Endothelial cell of umbilical vein (primary cell): Measurements from ENCODE around the gene COL19A1. TPM values are rescaled to one million over a fixed set of nuclear protein-coding genes. Genes with fewer than 3 reads are reported as not detected.

ENCODE experiments used
- BruUV-seq: library from RNA; stranded (reverse); fragments of 400-500 nt; replicated peaks from 2 replicates; lab custom pipeline; 2021; lab: Mats Ljungman, UMichigan
- CTCF ChIA-PET: fragments of 300-600, 350-600 bp; sonication (Branson Sonifier 250); formaldehyde crosslinking; loops from one replicate; lab custom pipeline; 2021; ENCODE audit warnings: antibody characterized with exemption, inconsistent platforms; lab: Charles Lee
- POLR2A ChIA-PET: fragments of 300-600, 350-600 bp; sonication (Branson Sonifier 250); formaldehyde crosslinking; loops from one replicate; lab custom pipeline; 2021; ENCODE audit warnings: antibody characterized with exemption, inconsistent platforms; lab: Charles Lee
- DNase-seq: peaks from one replicate; pipeline ENCODE4 v3.0.0-alpha.2; 2011; ENCODE audit warnings: low read depth, low spot score
- FAIRE-seq: peaks from 2 replicates; lab custom pipeline; 2011; peaks lifted over from hg19 to GRCh38; lab: Jason Lieb, UNC
- H2AFZ ChIP-seq: 2 replicates; pipeline ENCODE4 v1.6.0; 2012; ENCODE audit warnings: low read depth, low read length, control low read depth, inconsistent platforms
- H3K27ac ChIP-seq: 2 replicates; pipeline ENCODE4 v1.5.1; 2011; ENCODE audit warnings: low read depth, mild to moderate bottlenecking, control low read depth, low read length, moderate library complexity; ENCODE audit not compliant: insufficient read depth
- H3K27me3 ChIP-seq, 2 experiments: 2 replicates each; pipeline versions ENCODE4 v1.6.0 to v1.6.1; 2011; ENCODE audit warnings: low read length in 2 of 2, mixed read lengths in 1 of 2; ENCODE audit not compliant: control insufficient read depth in 2 of 2, insufficient read depth in 2 of 2
- H3K36me3 ChIP-seq, 2 experiments: 2 replicates in 1 of 2; 3 replicates in 1 of 2; pipeline ENCODE4 v1.5.1; 2011; ENCODE audit warnings: low read length in 2 of 2, mild to moderate bottlenecking in 1 of 2, moderate library complexity in 1 of 2; ENCODE audit not compliant: control insufficient read depth in 2 of 2, insufficient read depth in 2 of 2; ENCODE audit errors: extremely low read depth in 1 of 2
- H3K4me1 ChIP-seq: 3 replicates; pipeline ENCODE4 v1.5.1; 2011; ENCODE audit warnings: mild to moderate bottlenecking, low read length; ENCODE audit not compliant: control insufficient read depth, insufficient read depth; ENCODE audit errors: extremely low read depth
- H3K4me2 ChIP-seq: 2 replicates; pipeline ENCODE4 v1.6.1; 2011; ENCODE audit warnings: low read length, control low read depth, mixed read lengths; ENCODE audit not compliant: insufficient read depth
- H3K4me3 ChIP-seq, 3 experiments: fragments of 200-600 bp in 1 of 3; sonication (generic), shearing (Covaris generic) in 1 of 3; replicated peaks in 1 of 3; 2 replicates each; pipeline ENCODE4 v1.5.1; 2011 to 2016; ENCODE audit warnings: control low read depth in 3 of 3, low read length in 3 of 3, mild to moderate bottlenecking in 2 of 3, inconsistent platforms in 1 of 3, low read depth in 1 of 3, moderate library complexity in 1 of 3; ENCODE audit not compliant: insufficient read depth in 1 of 3
- H3K79me2 ChIP-seq: 2 replicates; pipeline ENCODE4 v1.6.0; 2012; ENCODE audit warnings: low read length, inconsistent platforms; ENCODE audit not compliant: control insufficient read depth, insufficient read depth
- H3K9ac ChIP-seq: replicated peaks from 2 replicates; pipeline ENCODE3; 2011; ENCODE audit warnings: low read length, control low read depth; ENCODE audit not compliant: insufficient read depth; ENCODE audit errors: extremely low read depth
- H3K9me1 ChIP-seq: replicated peaks from 3 replicates; pipeline ENCODE4 v1.6.0; 2011; ENCODE audit warnings: mild to moderate bottlenecking, low read length; ENCODE audit not compliant: control insufficient read depth, insufficient read depth; ENCODE audit errors: extremely low read depth
- H3K9me3 ChIP-seq: replicated peaks from 2 replicates; pipeline ENCODE4 v1.5.1; 2012; ENCODE audit warnings: low read length, inconsistent platforms; ENCODE audit not compliant: control insufficient read depth, insufficient read depth
- H4K20me1 ChIP-seq: replicated peaks from 2 replicates; pipeline ENCODE3; 2011; ENCODE audit warnings: mild to moderate bottlenecking, low read length; ENCODE audit not compliant: control insufficient read depth, insufficient read depth; ENCODE audit errors: extremely low read depth
- EZH2 ChIP-seq: IDR thresholded peaks from 2 replicates; pipeline ENCODE4 v1.6.1; 2012; ENCODE audit warnings: borderline replicate concordance, low read depth, mild to moderate bottlenecking, moderate library complexity, low read length, inconsistent platforms; ENCODE audit not compliant: severe bottlenecking
- FOS ChIP-seq: IDR thresholded peaks from 2 replicates; pipeline ENCODE4 v1.6.1; 2011; ENCODE audit warnings: mild to moderate bottlenecking, low read length, moderate library complexity, borderline replicate concordance; ENCODE audit not compliant: insufficient read depth
- GATA2 ChIP-seq: IDR thresholded peaks from 2 replicates; pipeline ENCODE4 v1.7.0; 2011; ENCODE audit warnings: low read depth, mild to moderate bottlenecking, moderate library complexity, mixed read lengths, low read length; ENCODE audit not compliant: insufficient read length, insufficient read depth
- JUN ChIP-seq: IDR thresholded peaks from 2 replicates; pipeline ENCODE4 v1.6.1; 2011; ENCODE audit warnings: borderline replicate concordance, low read depth; ENCODE audit not compliant: insufficient read length, insufficient read depth
- MYC ChIP-seq: IDR thresholded peaks from one replicate; pipeline ENCODE4 v1.6.1; 2011; ENCODE audit warnings: mild to moderate bottlenecking, low read depth, low read length
- POLR2A ChIP-seq: IDR thresholded peaks from 2 replicates; pipeline ENCODE4 v1.6.1; 2012; ENCODE audit warnings: low read depth, mild to moderate bottlenecking, control low read depth, low read length
- POLR2AphosphoS5 ChIP-seq: IDR thresholded peaks from 2 replicates; pipeline ENCODE4 v1.6.1; 2012; ENCODE audit warnings: low read depth, mild to moderate bottlenecking, control low read depth, low read length, moderate library complexity; ENCODE audit not compliant: insufficient read depth
- dilution Hi-C: fragments of 300-500 bp; cut with MboI; formaldehyde crosslinking; loops from one replicate; pipeline ENCODE4 v1.15.0; 2019; ENCODE audit warnings: low sequenced_read_pairs; ENCODE audit not compliant: extremely low pct_ligation_motif_present
- intact Hi-C: fragments of 100-400 bp; cut with micrococcal nuclease; formaldehyde crosslinking; loops from one replicate; pipeline ENCODE4 v1.10.0; 2022
- polyA plus RNA-seq, 4 experiments: library from polyadenylated mRNA; depleted of rRNA in 3 of 4; stranded (reverse) in 3 of 4; unstranded in 1 of 4; fragments of >200 nt; gene quantifications; 2 replicates each; pipeline versions ENCODE4 v1.2.1 to v1.2.3, GENCODE V29; 2011 to 2012; ENCODE audit warnings: missing spikeins in 1 of 4
- total RNA-seq: library from RNA; stranded (reverse); gene quantifications from 2 replicates; pipeline ENCODE4 v1.2.3, GENCODE V29; 2021
- TF ChIP-seq, protein P1 (sequence below), 2 donors: IDR thresholded peaks; 1 replicate in 1 of 2; 2 replicates in 1 of 2; pipeline ENCODE4 v1.5.1; 2011; ENCODE audit warnings: low read length in 2 of 2, mild to moderate bottlenecking in 2 of 2, moderate library complexity in 2 of 2, control low read depth in 1 of 2, inconsistent platforms in 1 of 2, low read depth in 1 of 2; ENCODE audit not compliant: insufficient read depth in 1 of 2; ENCODE audit errors: extremely low read depth in 1 of 2
- TF ChIP-seq, protein P2 (sequence below): IDR thresholded peaks from 2 replicates; pipeline ENCODE4 v1.6.1; 2011; ENCODE audit not compliant: insufficient read depth, insufficient read length

Gene COL19A1
- total and polyA plus RNA-seq, 2 donors (not counting 3 experiments of a cell fraction or from before 2014, with no cell fraction given), result not detected

DNA sequence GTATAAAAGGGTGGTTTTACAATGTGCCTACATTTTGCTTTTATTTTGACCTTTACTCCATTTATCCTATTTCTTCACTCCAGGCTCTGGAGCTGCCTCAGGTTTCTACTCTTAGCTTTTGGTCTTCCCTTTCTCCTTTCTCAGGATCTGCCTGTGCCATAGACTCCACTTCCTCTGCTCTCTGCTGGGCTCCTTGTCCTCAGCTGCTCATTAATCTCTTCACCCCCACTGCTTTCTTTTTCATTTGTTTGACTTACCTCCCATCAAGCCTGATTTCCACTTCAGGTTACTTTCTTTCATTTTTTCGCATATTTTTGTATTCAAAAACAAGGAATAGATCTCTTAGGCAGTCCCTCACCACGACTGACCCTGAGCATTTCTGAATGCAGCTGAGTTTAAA is 106.8 kb downstream of the COL19A1 start:
- dilution Hi-C loops, result no loop called here
- H3K27ac ChIP-seq, result no peak overlapping the region
- no peaks in the 10 kb centered on the region for H3K79me2 ChIP-seq
- H3K9me1 ChIP-seq, result no peaks in the 10 kb centered on the region
- no peaks in the 10 kb centered on the region for H3K27me3 ChIP-seq
- DNase-seq (no peak), FAIRE-seq (no peak)
- intact Hi-C loops, result no loop called here
- no TSS peak for BruUV-seq
- no peaks in the 10 kb centered on the region for H3K4me1 ChIP-seq
- H4K20me1 ChIP-seq, result no peaks in the 10 kb centered on the region
- TF ChIP-seq GATA2 (no peak), POLR2AphosphoS5 (no peak), FOS (no peak), POLR2A (no peak), JUN (no peak), EZH2 (no peak), MYC (no peak)
- TF ChIP-seq, protein P1, sequence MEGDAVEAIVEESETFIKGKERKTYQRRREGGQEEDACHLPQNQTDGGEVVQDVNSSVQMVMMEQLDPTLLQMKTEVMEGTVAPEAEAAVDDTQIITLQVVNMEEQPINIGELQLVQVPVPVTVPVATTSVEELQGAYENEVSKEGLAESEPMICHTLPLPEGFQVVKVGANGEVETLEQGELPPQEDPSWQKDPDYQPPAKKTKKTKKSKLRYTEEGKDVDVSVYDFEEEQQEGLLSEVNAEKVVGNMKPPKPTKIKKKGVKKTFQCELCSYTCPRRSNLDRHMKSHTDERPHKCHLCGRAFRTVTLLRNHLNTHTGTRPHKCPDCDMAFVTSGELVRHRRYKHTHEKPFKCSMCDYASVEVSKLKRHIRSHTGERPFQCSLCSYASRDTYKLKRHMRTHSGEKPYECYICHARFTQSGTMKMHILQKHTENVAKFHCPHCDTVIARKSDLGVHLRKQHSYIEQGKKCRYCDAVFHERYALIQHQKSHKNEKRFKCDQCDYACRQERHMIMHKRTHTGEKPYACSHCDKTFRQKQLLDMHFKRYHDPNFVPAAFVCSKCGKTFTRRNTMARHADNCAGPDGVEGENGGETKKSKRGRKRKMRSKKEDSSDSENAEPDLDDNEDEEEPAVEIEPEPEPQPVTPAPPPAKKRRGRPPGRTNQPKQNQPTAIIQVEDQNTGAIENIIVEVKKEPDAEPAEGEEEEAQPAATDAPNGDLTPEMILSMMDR (IDR thresholded peaks at IDR 0.05; ENCODE audit: extremely low read depth in 1 of 2, insufficient read depth in 1 of 2, low read depth in 1 of 2, low read length in 2 of 2), result no peak
- TF ChIP-seq, protein P2, sequence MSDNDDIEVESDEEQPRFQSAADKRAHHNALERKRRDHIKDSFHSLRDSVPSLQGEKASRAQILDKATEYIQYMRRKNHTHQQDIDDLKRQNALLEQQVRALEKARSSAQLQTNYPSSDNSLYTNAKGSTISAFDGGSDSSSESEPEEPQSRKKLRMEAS, result no peak
- no peak overlapping the region for H3K4me2 ChIP-seq
- H2AFZ ChIP-seq, result no peak overlapping the region
- H3K36me3 ChIP-seq, result no peaks in the 10 kb centered on the region
- H3K9me3 ChIP-seq, result no peaks in the 10 kb centered on the region
- H3K9ac ChIP-seq, result no peak overlapping the region
- ChIA-PET POLR2A (no interaction called here), CTCF (interaction anchor here (1.3 kb wide), 1 partner anchor 12 kb away, joined by 3 read pairs; no protein-coding TSS in a partner anchor)
- H3K4me3 ChIP-seq, result no peak overlapping the region
